ENCODE results near the gene FBN1. TPM values are rescaled to one million over a fixed set of nuclear protein-coding genes. Genes with fewer than 3 reads are reported as not detected.

Gene FBN1
- total and polyA plus RNA-seq, 8 donors: 83.1 to 144 (median 94.0) TPM

- Histone ChIP-seq H3K4me3 (no peak overlapping the region), H3K27ac (no peak overlapping the region), H3K9me3 (no peaks in the 10 kb centered on the region), H3K27me3 (no peaks in the 10 kb centered on the region), H3K36me3 (peaks cover 0 to 11% of the 10 kb centered on the region in 2 donors), H3K4me1 (no peaks in the 10 kb centered on the region)
- intact Hi-C loops (cut with DNase I): no loop called here
- DNase-seq (no peak), ATAC-seq (peak; percentile 39)
- TF ChIP-seq CTCF (IDR thresholded peaks at IDR 0.05): no peak
Measured at GRCh38 chr15:48510976-48511375, 134.5 kb downstream of the FBN1 start.

- intact Hi-C loops (cut with DNase I): no loop called here
- DNase-seq (peak in 2 of 4 donors; percentile 16 to 52), ATAC-seq (peak; percentile 96)
- no peaks in the 10 kb centered on the region for H3K4me1 ChIP-seq
- H3K4me3 ChIP-seq: no peak overlapping the region
- H3K27me3 ChIP-seq: no peaks in the 10 kb centered on the region
- H3K36me3 ChIP-seq: peaks cover 0 to 15% of the 10 kb centered on the region in 2 donors
- H3K9me3 ChIP-seq: no peaks in the 10 kb centered on the region
- no peak overlapping the region for H3K27ac ChIP-seq
- TF ChIP-seq CTCF (IDR thresholded peaks at IDR 0.05): peak; percentile 50 to 52
Measured at GRCh38 chr15:48507416-48508065, 138.0 kb downstream of the FBN1 start.

GRCh38 chr15:48505067-48505466 is 140.4 kb downstream of the FBN1 start:
- no peak for TF ChIP-seq CTCF (IDR thresholded peaks at IDR 0.05)
- Histone ChIP-seq H3K27ac (no peak overlapping the region), H3K4me1 (no peaks in the 10 kb centered on the region), H3K9me3 (no peaks in the 10 kb centered on the region), H3K4me3 (no peak overlapping the region), H3K27me3 (no peaks in the 10 kb centered on the region), H3K36me3 (peaks cover 0 to 21% of the 10 kb centered on the region in 2 donors)
- intact Hi-C loops (cut with DNase I): no loop called here
- ATAC-seq (no peak), DNase-seq (no peak)

GRCh38 chr15:48501208-48501607 is 144.3 kb downstream of the FBN1 start:
- intact Hi-C loops (cut with DNase I): no loop called here
- no peaks in the 10 kb centered on the region for H3K9me3 ChIP-seq
- no peak for TF ChIP-seq CTCF (IDR thresholded peaks at IDR 0.05)
- no peak overlapping the region for H3K4me3 ChIP-seq
- ATAC-seq (no peak), DNase-seq (no peak)
- no peaks in the 10 kb centered on the region for H3K27me3 ChIP-seq
- no peaks in the 10 kb centered on the region for H3K4me1 ChIP-seq
- H3K27ac ChIP-seq: no peak overlapping the region
- peaks cover 0 to 29% of the 10 kb centered on the region in 2 donors for H3K36me3 ChIP-seq

- no peaks in the 10 kb centered on the region for H3K9me3 ChIP-seq
- intact Hi-C loops (cut with DNase I): no loop called here
- no peak for DNase-seq
Measured at GRCh38 chr15:48500595-48500994, 144.9 kb downstream of the FBN1 start.

More at GRCh38 chr15:48500595-48500994, 144.9 kb downstream of the FBN1 start:
- no peak overlapping the region for H3K27ac ChIP-seq
- no peaks in the 10 kb centered on the region for H3K27me3 ChIP-seq
- no peak overlapping the region for H3K4me3 ChIP-seq
- TF ChIP-seq CTCF (IDR thresholded peaks at IDR 0.05): no peak
- no peak for ATAC-seq
- no peaks in the 10 kb centered on the region for H3K4me1 ChIP-seq
- H3K36me3 ChIP-seq: peaks cover 0 to 29% of the 10 kb centered on the region in 2 donors
